ENCODE results near the gene PARP3. TPM values are rescaled to one million over a fixed set of nuclear protein-coding genes. Genes with fewer than 3 reads are reported as not detected.

PARP3 gene
- total and polyA plus RNA-seq, 9 of the 15 experiments (the other 6 are each of a cell fraction or from before 2014, with no cell fraction given) = 0.46 to 6.6 (median 4.5) TPM

DNA sequence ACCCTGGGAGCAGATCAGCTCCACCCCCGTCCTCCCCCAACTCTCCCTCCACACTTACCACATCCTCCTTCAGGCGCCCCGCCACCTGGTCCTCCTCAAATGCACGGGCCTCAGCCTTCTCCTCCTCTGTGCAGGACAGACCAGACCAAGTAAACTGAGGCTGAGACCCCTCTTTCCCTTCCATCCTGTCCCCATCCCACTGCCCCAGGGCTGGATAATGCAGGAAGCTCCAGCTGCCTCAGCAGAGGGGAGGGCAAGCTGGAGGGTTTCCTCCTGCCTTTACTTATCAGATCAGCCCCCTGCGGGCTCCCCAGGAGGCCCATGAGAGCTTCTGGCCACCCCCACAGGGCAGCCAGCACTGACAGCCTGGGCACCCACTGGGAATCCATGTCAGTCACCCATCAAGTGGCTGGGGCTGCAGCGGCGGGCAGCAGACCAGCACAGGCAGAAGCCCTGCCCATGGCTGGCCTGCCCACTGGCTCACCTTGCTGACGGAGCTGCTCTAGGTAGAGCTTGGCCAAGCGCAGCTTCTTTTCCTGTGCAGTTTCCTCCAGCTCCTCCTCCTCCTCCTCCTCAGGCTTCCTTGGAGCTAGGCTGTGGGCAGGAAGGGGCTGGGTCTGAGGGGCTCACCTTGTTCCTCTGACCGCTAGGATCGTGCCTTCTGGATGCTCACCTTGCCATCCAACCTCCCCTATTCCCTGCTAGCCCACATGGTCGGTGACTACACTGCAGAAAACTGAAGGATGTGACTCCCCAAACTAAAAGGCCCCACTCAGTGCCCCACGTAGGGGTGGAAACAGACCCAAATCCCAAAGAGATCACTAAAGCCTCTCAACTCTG, 4.3 kb upstream of the PARP3 start:
- no peak overlapping the region for H2AFZ ChIP-seq (ENCODE audit: low read depth, low read length)
- ChIA-PET POLR2A (interaction anchor here (0.6 kb wide), 1 partner anchor 27 kb away, joined by 4 read pairs; no protein-coding TSS in a partner anchor), CTCF (ENCODE audit: low intra/inter-chr PET ratio) (no interaction called here)
- DNase-seq (ENCODE audit: extremely low read depth in 1 of 4, low spot score in 3 of 4) (no peak), ATAC-seq (no peak), FAIRE-seq (no peak)
- peaks cover 73% of the 10 kb centered on the region; the same call in 2 of the 3 replicates for H3K36me3 ChIP-seq (ENCODE audit: control insufficient read depth, insufficient read depth, low read length)
- peak overlapping the region in 1 of 2 experiments; percentile 13; a peak in 1 of 4 replicates for H3K9ac ChIP-seq (ENCODE audit: insufficient read depth in 1 of 2, low read depth in 2 of 2, low read length in 2 of 2)
- WGBS (ENCODE audit: insufficient coverage, low coverage, missing lambda C conversion rate) = 91% methylated on average over 5 of the region's 13 CpGs
- no peaks in the 10 kb centered on the region for H3K9me3 ChIP-seq (replicated peaks; ENCODE audit: control insufficient read depth, insufficient read depth, low read depth, low read length)
- H3K27ac ChIP-seq (ENCODE audit: extremely low read depth, low read depth, low read length) = no peak overlapping the region
- H3K9me1 ChIP-seq (ENCODE audit: control insufficient read depth, insufficient read depth, low read length) = peaks cover 5% of the 10 kb centered on the region
- BruUV-seq (replicated peaks) = no TSS peak
- H3K27me3 ChIP-seq (ENCODE audit: control insufficient read depth in 2 of 2, insufficient read depth in 2 of 2, low read length in 2 of 2) = no peaks in the 10 kb centered on the region
- H3K79me2 ChIP-seq (ENCODE audit: control insufficient read depth, insufficient read depth, low read length) = peaks cover 35% of the 10 kb centered on the region
- no peak overlapping the region for H3K4me3 ChIP-seq
- intact Hi-C loops (cut with micrococcal nuclease) (no loop called here), in situ Hi-C loops (cut with MboI) (no loop called here)
- peaks cover 14 to 19% of the 10 kb centered on the region in 2 experiments; a peak in 4 of 5 replicates for H3K4me1 ChIP-seq (replicated peaks in 1 of 2; ENCODE audit: control insufficient read depth in 2 of 2, insufficient read depth in 2 of 2, low read length in 2 of 2)
- TF ChIP-seq DIDO1 (tag; IDR thresholded peaks at IDR 0.05; ENCODE audit: low read depth) (no peak), ZNF644 (tag; IDR thresholded peaks at IDR 0.05; ENCODE audit: low read depth) (no peak), IFI16 (CRISPR knock-in tag; IDR thresholded peaks at IDR 0.05) (no peak), E2F3 (CRISPR knock-in tag; IDR thresholded peaks at IDR 0.05) (no peak), FOXJ2 (tag; IDR thresholded peaks at IDR 0.05) (no peak)
- TF ChIP-seq, protein P1, sequence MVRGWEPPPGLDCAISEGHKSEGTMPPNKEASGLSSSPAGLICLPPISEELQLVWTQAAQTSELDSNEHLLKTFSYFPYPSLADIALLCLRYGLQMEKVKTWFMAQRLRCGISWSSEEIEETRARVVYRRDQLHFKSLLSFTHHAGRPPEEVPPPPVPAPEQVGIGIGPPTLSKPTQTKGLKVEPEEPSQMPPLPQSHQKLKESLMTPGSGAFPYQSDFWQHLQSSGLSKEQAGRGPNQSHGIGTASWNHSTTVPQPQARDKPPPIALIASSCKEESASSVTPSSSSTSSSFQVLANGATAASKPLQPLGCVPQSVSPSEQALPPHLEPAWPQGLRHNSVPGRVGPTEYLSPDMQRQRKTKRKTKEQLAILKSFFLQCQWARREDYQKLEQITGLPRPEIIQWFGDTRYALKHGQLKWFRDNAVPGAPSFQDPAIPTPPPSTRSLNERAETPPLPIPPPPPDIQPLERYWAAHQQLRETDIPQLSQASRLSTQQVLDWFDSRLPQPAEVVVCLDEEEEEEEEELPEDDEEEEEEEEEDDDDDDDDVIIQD (CRISPR knock-in tag; IDR thresholded peaks at IDR 0.05) = no peak
- no peak overlapping the region for H3K4me2 ChIP-seq (ENCODE audit: insufficient read depth, low read length)
- no peaks in the 10 kb centered on the region for H4K20me1 ChIP-seq (replicated peaks; ENCODE audit: control insufficient read depth, insufficient read depth, low read length)
